Ureter (tissue), 1 donor: ENCODE data around the gene CDK16. TPM values are rescaled to one million over a fixed set of nuclear protein-coding genes. Genes with fewer than 3 reads are reported as not detected.

Source experiments
- DNase-seq: peaks from one replicate; pipeline ENCODE4 v3.0.0-alpha.2; 2020; ENCODE audit warnings: low spot score
- total RNA-seq: library from RNA; stranded (reverse); gene quantifications from one replicate; pipeline ENCODE4 v1.2.4, GENCODE V29; 2023
- donor health status: DM: yes; HTN: yes; CAD: no.

Gene CDK16
- total RNA-seq, 1 donor from 2014 or later, result 85.4 TPM

GRCh38 chrX:47186096-47186740 lies 32.3 kb upstream of the CDK16 start:
- DNase-seq, result no peak

GRCh38 chrX:47187106-47187677 lies 31.3 kb upstream of the CDK16 start:
- no peak for DNase-seq

- no peak for DNase-seq
Measured at GRCh38 chrX:47189906-47190305, 28.6 kb upstream of the CDK16 start.

- DNase-seq, result peak; percentile 83
Measured at GRCh38 chrX:47190445-47191269, 27.8 kb upstream of the CDK16 start.

- DNase-seq, result no peak
Measured at GRCh38 chrX:47191331-47191730, 27.1 kb upstream of the CDK16 start.

GRCh38 chrX:47191806-47192401 lies 26.6 kb upstream of the CDK16 start:
- DNase-seq, result no peak

- DNase-seq, result peak; percentile 99
Measured at GRCh38 chrX:47193475-47194193, 24.8 kb upstream of the CDK16 start, which contains the start of gene UBA1. Gene UBA1 (plus strand): TSS chrX:47193829. CDS start chrX:47198803, 4,974 bp downstream.

GRCh38 chrX:47194194-47194787 lies 24.2 kb upstream of the CDK16 start:
- DNase-seq, result no peak

GRCh38 chrX:47196098-47196497 lies 22.4 kb upstream of the CDK16 start:
- DNase-seq, result no peak

GRCh38 chrX:47197526-47197925 lies 21.0 kb upstream of the CDK16 start:
- no peak for DNase-seq

GRCh38 chrX:47198026-47198686 lies 20.3 kb upstream of the CDK16 start:
- no peak for DNase-seq

GRCh38 chrX:47198687-47199080 lies 19.8 kb upstream of the CDK16 start:
- DNase-seq, result no peak

- DNase-seq, result no peak
Measured at GRCh38 chrX:47199286-47199685, 19.2 kb upstream of the CDK16 start.

GRCh38 chrX:47200385-47201150 lies 17.9 kb upstream of the CDK16 start:
- DNase-seq, result no peak

GRCh38 chrX:47201345-47201944 lies 17.0 kb upstream of the CDK16 start:
- DNase-seq, result no peak

GRCh38 chrX:47202316-47202715 lies 16.2 kb upstream of the CDK16 start:
- no peak for DNase-seq

GRCh38 chrX:47202877-47203276 lies 15.6 kb upstream of the CDK16 start:
- no peak for DNase-seq

GRCh38 chrX:47204970-47205369 lies 13.5 kb upstream of the CDK16 start:
- no peak for DNase-seq

- no peak for DNase-seq
Measured at GRCh38 chrX:47206316-47206715, 12.2 kb upstream of the CDK16 start.

- no peak for DNase-seq
Measured at GRCh38 chrX:47208108-47208507, 10.4 kb upstream of the CDK16 start.
